Esophagus (tissue), 2 donors: Measurements from ENCODE around the gene POP4. TPM values are rescaled to one million over a fixed set of nuclear protein-coding genes. Genes with fewer than 3 reads are reported as not detected.
"Not testable (repeated sequence)": the region's sequence is repeated elsewhere in the genome, so short reads cannot be mapped to it uniquely, and the experiment has no call there.

Experiments used
- H3K27ac ChIP-seq, 2 donors: one replicate each; pipeline ENCODE4 v1.5.1; 2013; ENCODE audit warnings: low read depth in 2 of 2, mild to moderate bottlenecking in 2 of 2, inconsistent platforms in 1 of 2, low read length in 1 of 2, moderate library complexity in 1 of 2
- H3K27me3 ChIP-seq, 2 donors: one replicate each; pipeline ENCODE4 v1.6.1; 2013; ENCODE audit warnings: low read length in 2 of 2, control low read depth in 1 of 2, mild to moderate bottlenecking in 1 of 2; ENCODE audit not compliant: insufficient read depth in 2 of 2, control insufficient read depth in 1 of 2
- H3K36me3 ChIP-seq, 2 donors: one replicate each; pipeline ENCODE4 v1.6.1; 2013; ENCODE audit warnings: low read length in 1 of 2; ENCODE audit not compliant: control insufficient read depth in 2 of 2, insufficient read depth in 2 of 2
- H3K4me1 ChIP-seq, 2 donors: one replicate each; pipeline ENCODE4 v1.6.1; 2013; ENCODE audit warnings: low read length in 1 of 2; ENCODE audit not compliant: control insufficient read depth in 2 of 2, insufficient read depth in 2 of 2
- H3K4me3 ChIP-seq, 2 donors: one replicate each; pipeline ENCODE4 v1.5.1; 2013; ENCODE audit warnings: low read length in 2 of 2, mild to moderate bottlenecking in 2 of 2, low read depth in 1 of 2, moderate library complexity in 1 of 2
- H3K9me3 ChIP-seq, 2 donors: one replicate each; pipeline ENCODE4 v1.6.1; 2013; ENCODE audit warnings: mild to moderate bottlenecking in 2 of 2, low read depth in 1 of 2, low read length in 1 of 2, moderate library complexity in 1 of 2; ENCODE audit not compliant: control insufficient read depth in 2 of 2, insufficient read depth in 1 of 2
- WGBS, 2 donors: extraction: QIAGEN DNeasy Blood & Tissue Kit; methylation state at CpG; one replicate each; pipeline ENCODE4 v1.1.7; 2013; 5-methylcytosine and 5-hydroxymethylcytosine counted together
- polyA plus RNA-seq, 2 donors: library from polyadenylated mRNA; stranded (reverse); fragments of 200-250 nt; gene quantifications; one replicate each; pipeline ENCODE4 v1.2.3, GENCODE V29; 2013
- donor health status: healthy with polysubstance abuse.
- donor health status: Bipolar disorder and iron deficiency.

The POP4 gene
- polyA plus RNA-seq, 2 donors: 36.6 to 72.4 TPM

- Histone ChIP-seq H3K4me1 (peaks cover 2 to 3% of the 10 kb centered on the region in 2 donors), H3K27ac (no peak overlapping the region), H3K27me3 (no peaks in the 10 kb centered on the region), H3K4me3 (no peak overlapping the region), H3K9me3 (no peaks in the 10 kb centered on the region), H3K36me3 (no peaks in the 10 kb centered on the region)
- WGBS, 2 donors: 95 to 98% methylated on average over 7 of the region's 7 CpGs
Measured at GRCh38 chr19:29626386-29626785, 20.3 kb downstream of the POP4 start.

GRCh38 chr19:29626832-29627231, 20.7 kb downstream of the POP4 start:
- H3K27ac ChIP-seq, H3K4me3 ChIP-seq, H3K27me3 ChIP-seq, H3K36me3 ChIP-seq, H3K4me1 ChIP-seq, H3K9me3 ChIP-seq: not testable (repeated sequence)
- WGBS, 2 donors: 70 to 75% methylated on average over 9 of the region's 9 CpGs

GRCh38 chr19:29628661-29629385, 22.7 kb downstream of the POP4 start:
- Histone ChIP-seq H3K27ac (no peak overlapping the region), H3K4me3 (no peak overlapping the region), H3K9me3 (no peaks in the 10 kb centered on the region), H3K27me3 (no peaks in the 10 kb centered on the region), H3K4me1 (peaks cover 2 to 3% of the 10 kb centered on the region in 2 donors), H3K36me3 (no peaks in the 10 kb centered on the region)
- WGBS, 2 donors: 94% methylated on average over 16 of the region's 16 CpGs

DNA sequence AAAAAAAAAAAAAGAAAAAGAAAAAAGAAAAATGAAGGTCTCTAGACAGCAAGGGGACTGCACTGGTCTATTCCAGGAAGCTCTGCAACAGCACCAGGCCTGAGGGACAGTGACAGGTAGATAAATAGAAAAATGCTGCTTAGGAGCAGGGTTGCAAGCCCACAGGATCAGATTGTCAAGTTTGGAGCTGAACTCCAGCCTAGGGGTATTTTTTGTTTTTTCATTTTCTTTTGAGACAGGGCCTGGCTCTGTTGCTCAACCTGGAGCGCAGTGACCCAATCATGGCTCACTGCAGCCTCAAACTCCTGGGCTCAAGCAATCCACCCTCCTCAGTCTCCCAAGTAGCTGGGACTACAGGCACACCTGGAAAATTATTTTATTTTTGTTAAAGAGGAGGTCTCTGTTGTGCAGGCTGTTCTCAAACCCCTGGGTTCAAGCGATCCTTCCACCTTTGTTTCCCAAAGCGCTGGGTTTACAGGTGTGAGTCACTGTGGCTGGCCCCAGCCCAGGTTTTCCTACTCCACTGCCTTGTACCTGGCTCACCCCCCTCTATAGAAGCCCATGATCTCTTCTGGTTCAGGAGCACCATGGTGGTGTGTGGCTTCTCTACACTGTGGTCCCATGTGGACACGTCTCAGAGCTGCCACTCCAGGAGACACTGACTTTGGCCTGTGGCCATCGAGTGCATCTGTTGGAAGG, 23.9 kb downstream of the POP4 start:
- Histone ChIP-seq H3K4me1 (peaks cover 0 to 2% of the 10 kb centered on the region in 2 donors), H3K4me3 (no peak overlapping the region), H3K27me3 (no peaks in the 10 kb centered on the region), H3K27ac (no peak overlapping the region), H3K36me3 (no peaks in the 10 kb centered on the region), H3K9me3 (no peaks in the 10 kb centered on the region)
- 67 to 80% methylated on average over 5 of the region's 5 CpGs for WGBS, 2 donors

DNA sequence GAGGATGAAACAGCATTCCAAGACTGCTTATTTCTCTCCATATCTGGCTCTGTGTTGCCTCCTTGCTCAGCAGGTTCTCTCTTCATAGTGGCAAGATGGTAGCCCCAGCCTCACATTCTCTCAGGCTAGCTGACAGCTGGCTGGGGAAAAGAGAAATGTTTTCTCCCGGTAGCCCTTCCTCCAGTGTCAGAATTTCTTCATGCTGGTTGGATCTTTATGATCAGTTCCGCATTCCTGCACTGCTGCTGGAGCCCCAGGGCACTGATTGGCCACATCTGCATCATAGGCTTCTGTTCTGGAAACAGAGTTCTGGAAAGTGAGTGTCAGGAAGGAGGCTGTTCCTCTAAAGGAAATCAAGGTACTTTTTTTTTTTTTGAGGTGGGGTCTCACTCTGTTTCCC, 24.6 kb downstream of the POP4 start:
- H3K27me3 ChIP-seq: no peaks in the 10 kb centered on the region
- H3K4me3 ChIP-seq: no peak overlapping the region
- WGBS, 2 donors: 59 to 71% methylated on average over 2 of the region's 2 CpGs
- H3K27ac ChIP-seq: no peak overlapping the region
- no peaks in the 10 kb centered on the region for H3K9me3 ChIP-seq
- peaks cover 0 to 2% of the 10 kb centered on the region in 2 donors for H3K4me1 ChIP-seq
- H3K36me3 ChIP-seq: no peaks in the 10 kb centered on the region

DNA sequence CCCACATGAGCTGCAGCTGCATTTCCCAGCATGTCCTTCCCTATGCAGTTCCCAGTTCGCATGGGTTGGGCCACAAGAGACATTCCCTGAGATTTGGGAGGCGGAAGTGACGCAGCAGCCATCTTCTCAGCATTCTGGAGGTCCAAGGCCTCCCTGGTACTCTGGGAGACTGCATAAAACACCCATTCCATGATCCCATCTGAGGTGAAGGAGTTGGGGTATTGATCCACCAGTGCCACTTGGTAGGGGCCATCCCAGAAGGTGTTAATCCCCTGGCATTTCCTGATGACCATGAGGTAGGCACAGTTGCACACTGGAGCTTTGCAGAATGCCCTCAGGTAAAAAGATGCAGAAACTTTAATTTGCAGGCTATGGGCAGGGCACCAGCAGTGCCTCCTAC, 25.4 kb downstream of the POP4 start:
- no peaks in the 10 kb centered on the region for H3K9me3 ChIP-seq
- no peak overlapping the region for H3K4me3 ChIP-seq
- H3K27me3 ChIP-seq: no peaks in the 10 kb centered on the region
- no peaks in the 10 kb centered on the region for H3K36me3 ChIP-seq
- no peak overlapping the region for H3K27ac ChIP-seq
- WGBS, 2 donors: 91 to 96% methylated on average over 3 of the region's 3 CpGs
- peaks cover 0 to 2% of the 10 kb centered on the region in 2 donors for H3K4me1 ChIP-seq

GRCh38 chr19:29634002-29634401, 27.9 kb downstream of the POP4 start:
- H3K4me3 ChIP-seq: no peak overlapping the region
- no peak overlapping the region for H3K27ac ChIP-seq
- no peaks in the 10 kb centered on the region for H3K36me3 ChIP-seq
- peaks cover 0 to 2% of the 10 kb centered on the region in 2 donors for H3K4me1 ChIP-seq
- 83 to 84% methylated on average over 2 of the region's 2 CpGs for WGBS, 2 donors
- no peaks in the 10 kb centered on the region for H3K27me3 ChIP-seq
- H3K9me3 ChIP-seq: no peaks in the 10 kb centered on the region

DNA sequence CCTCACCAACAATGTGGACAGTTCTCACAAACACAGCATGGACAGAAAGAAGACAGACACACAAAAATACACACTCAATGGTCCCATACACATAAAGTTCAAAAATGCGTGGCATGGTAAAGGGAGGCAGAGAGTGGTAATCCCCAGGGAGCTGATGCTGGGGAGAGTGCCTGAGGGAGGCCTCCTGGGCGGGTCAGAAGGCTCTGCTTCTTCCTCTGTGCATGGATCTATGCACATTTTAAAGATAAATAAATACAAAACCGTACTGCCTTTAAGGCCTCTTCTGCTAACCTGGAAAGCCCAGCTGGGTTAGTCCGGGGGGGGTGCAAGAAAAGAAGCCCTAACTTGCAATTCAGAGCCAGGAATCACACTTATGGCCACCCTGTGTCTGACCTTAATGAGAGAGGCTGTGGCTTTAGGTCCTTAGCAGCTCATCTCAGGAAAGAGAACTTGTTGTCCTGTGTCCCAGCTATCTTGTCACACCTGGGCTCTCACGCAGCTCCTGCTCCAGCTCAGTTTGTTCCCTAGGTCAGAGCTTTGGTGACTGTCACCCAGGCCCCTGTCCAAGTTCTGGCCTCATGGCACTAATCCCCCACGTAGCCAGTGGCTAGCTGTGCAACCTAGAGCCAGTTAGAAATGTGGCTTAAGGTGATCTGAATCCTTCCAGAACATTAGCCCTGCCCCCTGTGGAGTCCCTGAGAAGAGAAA, 28.5 kb downstream of the POP4 start:
- H3K36me3 ChIP-seq: no peaks in the 10 kb centered on the region
- H3K27ac ChIP-seq: no peak overlapping the region
- no peak overlapping the region for H3K4me3 ChIP-seq
- no peaks in the 10 kb centered on the region for H3K9me3 ChIP-seq
- WGBS, 2 donors: 75 to 76% methylated on average over 6 of the region's 6 CpGs
- H3K27me3 ChIP-seq: no peaks in the 10 kb centered on the region
- H3K4me1 ChIP-seq: peaks cover 0 to 2% of the 10 kb centered on the region in 2 donors

- Histone ChIP-seq H3K27me3 (no peaks in the 10 kb centered on the region), H3K9me3 (no peaks in the 10 kb centered on the region), H3K27ac (no peak overlapping the region), H3K4me3 (no peak overlapping the region), H3K4me1 (no peaks in the 10 kb centered on the region), H3K36me3 (no peaks in the 10 kb centered on the region)
- WGBS, 2 donors: 67 to 76% methylated on average over 6 of the region's 6 CpGs
Measured at GRCh38 chr19:29635963-29636362, 29.9 kb downstream of the POP4 start.
